ENCODE results near the gene CSNK1A1. TPM values are rescaled to one million over a fixed set of nuclear protein-coding genes. Genes with fewer than 3 reads are reported as not detected.

Gene CSNK1A1
- 70.7 and 96.6 TPM in 2 replicates for polyA plus RNA-seq (2012; rRNA removed)
- polyA plus RNA-seq (2012; cell fraction: cytosol; rRNA removed): 109 and 118 TPM in 2 replicates
- polyA plus RNA-seq (2012; cell fraction: nucleus; rRNA removed): 63.2 and 77.8 TPM in 2 replicates

- Histone ChIP-seq H3K9me2 (no peaks in the 10 kb centered on the region), H3K79me2 (ENCODE audit: insufficient read depth) (peaks cover 58% of the 10 kb centered on the region), H3K4me2 (peak within 1 kb of the TSS; percentile 96), H3K36me3 (replicated peaks in 1 of 2; ENCODE audit: control insufficient read depth in 1 of 2, insufficient read depth in 2 of 2, low read length in 1 of 2) (peaks cover 18 to 36% of the 10 kb centered on the region in 2 experiments), H3K27ac (ENCODE audit: low read depth in 2 of 2, low read length in 1 of 2) (peak within 1 kb of the TSS; percentile 92 to 96), H3K27me3 (ENCODE audit: insufficient read depth) (no peaks in the 10 kb centered on the region), H3K4me3 (ENCODE audit: low read depth in 2 of 2, low read length in 1 of 2) (peak within 1 kb of the TSS; percentile 88 to 95), H3K9ac (peak within 1 kb of the TSS; percentile 100), H2AFZ (ENCODE audit: low read depth) (peak within 1 kb of the TSS; percentile 41), H3K4me1 (ENCODE audit: control insufficient read depth in 1 of 2, insufficient read depth in 2 of 2, low read depth in 1 of 2, low read length in 1 of 2) (peaks cover 6 to 15% of the 10 kb centered on the region in 2 experiments; a peak in 3 of 4 replicates), H3K9me3 (no peaks in the 10 kb centered on the region), H4K20me1 (ENCODE audit: insufficient read depth) (peaks cover 13% of the 10 kb centered on the region), H3F3A (replicated peaks; ENCODE audit: insufficient read depth) (peaks cover 12% of the 10 kb centered on the region)
- CTCF ChIA-PET: interaction anchor here (0.5 to 7.0 kb wide), 37 partner anchors 10 to 277 kb away, joined by 3 to 79 read pairs (median 4); partner anchors contain the start of genes ARHGEF37 and PCYOX1L
- POLR2A ChIA-PET: interaction anchor here (0.7 to 1.8 kb wide), 17 partner anchors 8 to 231 kb away, joined by 3 to 7 read pairs (median 3); partner anchors contain the start of genes ARHGEF37, GRPEL2 and PCYOX1L
- under 1% methylated on average over 16 of the region's 67 CpGs for WGBS (ENCODE audit: low lambda C conversion rate)
- peak; percentile 99 for DNase-seq
- peak; percentile 62; the same call in 1 of the 2 replicates for TF ChIP-seq MAX (IDR thresholded peaks at IDR 0.05; ENCODE audit: low read depth)
- peak; percentile 66 for TF ChIP-seq RAD21 (IDR thresholded peaks at IDR 0.05; ENCODE audit: low read length)
- peak; percentile 46; the same call in 1 of the 2 replicates for TF ChIP-seq REST (IDR thresholded peaks at IDR 0.05; ENCODE audit: low read depth, low read length)
- TF ChIP-seq IRF3 (IDR thresholded peaks at IDR 0.05; ENCODE audit: low read depth, low read length): no peak
- TF ChIP-seq TEAD4 (IDR thresholded peaks at IDR 0.05; ENCODE audit: borderline replicate concordance, insufficient read depth): 0 out of 2 replicates have a peak, but pooled peaks have one; percentile 57
- TF ChIP-seq POLR2AphosphoS5 (IDR thresholded peaks at IDR 0.05; ENCODE audit: low read depth, low read length): peak; percentile 90
- TF ChIP-seq RCOR1 (IDR thresholded peaks at IDR 0.05; ENCODE audit: low read length): peak; percentile 21; the same call in 1 of the 2 replicates
- peak; percentile 94 for TF ChIP-seq YY1 (IDR thresholded peaks at IDR 0.05; ENCODE audit: low read depth)
- TF ChIP-seq TAF1 (IDR thresholded peaks at IDR 0.05; ENCODE audit: borderline replicate concordance, low read depth, low read length): peak; percentile 90
- peak; percentile 87 for TF ChIP-seq ELF1 (IDR thresholded peaks at IDR 0.05)
- TF ChIP-seq ZBTB33 (IDR thresholded peaks at IDR 0.05; ENCODE audit: borderline replicate concordance, low read depth): no peak
- TF ChIP-seq USF1 (IDR thresholded peaks at IDR 0.05; ENCODE audit: borderline replicate concordance, low read depth): no peak
- peak; percentile 78 for TF ChIP-seq CTCF (IDR thresholded peaks at IDR 0.05)
- no peak for TF ChIP-seq RXRA (IDR thresholded peaks at IDR 0.05; ENCODE audit: borderline replicate concordance, low read depth)
- peak; percentile 75 for TF ChIP-seq MXI1 (IDR thresholded peaks at IDR 0.05; ENCODE audit: low read depth, low read length)
- TF ChIP-seq CHD2 (IDR thresholded peaks at IDR 0.05; ENCODE audit: low read length, partially characterized antibody): no peak
- TF ChIP-seq GABPA (IDR thresholded peaks at IDR 0.05; ENCODE audit: low read depth): peak; percentile 75
- TF ChIP-seq PBX3 (IDR thresholded peaks at IDR 0.05): 0 out of 2 replicates have a peak, but pooled peaks have one; percentile 22
- peak; percentile 52; the same call in 1 of the 2 replicates for TF ChIP-seq RFX5 (IDR thresholded peaks at IDR 0.05; ENCODE audit: low read length)
Observed at GRCh38 chr5:149551227-149552037, at the start of gene CSNK1A1. Gene CSNK1A1 (minus strand): TSS chr5:149551439. CDS start chr5:149550964, 475 bp downstream.

All from SK-N-SH (cell line).